Endothelial cell of umbilical vein (primary cell): ENCODE data around the gene LRRC7. TPM values are rescaled to one million over a fixed set of nuclear protein-coding genes. Genes with fewer than 3 reads are reported as not detected.

ENCODE experiments used
- BruUV-seq: library from RNA; stranded (reverse); fragments of 400-500 nt; replicated peaks from 2 replicates; lab custom pipeline; 2021; lab: Mats Ljungman, UMichigan
- CTCF ChIA-PET: fragments of 300-600, 350-600 bp; sonication (Branson Sonifier 250); formaldehyde crosslinking; loops from one replicate; lab custom pipeline; 2021; ENCODE audit warnings: antibody characterized with exemption, inconsistent platforms; lab: Charles Lee
- POLR2A ChIA-PET: fragments of 300-600, 350-600 bp; sonication (Branson Sonifier 250); formaldehyde crosslinking; loops from one replicate; lab custom pipeline; 2021; ENCODE audit warnings: antibody characterized with exemption, inconsistent platforms; lab: Charles Lee
- DNase-seq: peaks from one replicate; pipeline ENCODE4 v3.0.0-alpha.2; 2011; ENCODE audit warnings: low read depth, low spot score
- FAIRE-seq: peaks from 2 replicates; lab custom pipeline; 2011; peaks lifted over from hg19 to GRCh38; lab: Jason Lieb, UNC
- H2AFZ ChIP-seq: 2 replicates; pipeline ENCODE4 v1.6.0; 2012; ENCODE audit warnings: low read depth, low read length, control low read depth, inconsistent platforms
- H3K27ac ChIP-seq: 2 replicates; pipeline ENCODE4 v1.5.1; 2011; ENCODE audit warnings: low read depth, mild to moderate bottlenecking, control low read depth, low read length, moderate library complexity; ENCODE audit not compliant: insufficient read depth
- H3K27me3 ChIP-seq, 2 experiments: 2 replicates each; pipeline versions ENCODE4 v1.6.0 to v1.6.1; 2011; ENCODE audit warnings: low read length in 2 of 2, mixed read lengths in 1 of 2; ENCODE audit not compliant: control insufficient read depth in 2 of 2, insufficient read depth in 2 of 2
- H3K36me3 ChIP-seq, 2 experiments: 2 replicates in 1 of 2; 3 replicates in 1 of 2; pipeline ENCODE4 v1.5.1; 2011; ENCODE audit warnings: low read length in 2 of 2, mild to moderate bottlenecking in 1 of 2, moderate library complexity in 1 of 2; ENCODE audit not compliant: control insufficient read depth in 2 of 2, insufficient read depth in 2 of 2; ENCODE audit errors: extremely low read depth in 1 of 2
- H3K4me1 ChIP-seq: 3 replicates; pipeline ENCODE4 v1.5.1; 2011; ENCODE audit warnings: mild to moderate bottlenecking, low read length; ENCODE audit not compliant: control insufficient read depth, insufficient read depth; ENCODE audit errors: extremely low read depth
- H3K4me2 ChIP-seq: 2 replicates; pipeline ENCODE4 v1.6.1; 2011; ENCODE audit warnings: low read length, control low read depth, mixed read lengths; ENCODE audit not compliant: insufficient read depth
- H3K4me3 ChIP-seq, 3 experiments: fragments of 200-600 bp in 1 of 3; sonication (generic), shearing (Covaris generic) in 1 of 3; replicated peaks in 1 of 3; 2 replicates each; pipeline ENCODE4 v1.5.1; 2011 to 2016; ENCODE audit warnings: control low read depth in 3 of 3, low read length in 3 of 3, mild to moderate bottlenecking in 2 of 3, inconsistent platforms in 1 of 3, low read depth in 1 of 3, moderate library complexity in 1 of 3; ENCODE audit not compliant: insufficient read depth in 1 of 3
- H3K79me2 ChIP-seq: 2 replicates; pipeline ENCODE4 v1.6.0; 2012; ENCODE audit warnings: low read length, inconsistent platforms; ENCODE audit not compliant: control insufficient read depth, insufficient read depth
- H3K9ac ChIP-seq: replicated peaks from 2 replicates; pipeline ENCODE3; 2011; ENCODE audit warnings: low read length, control low read depth; ENCODE audit not compliant: insufficient read depth; ENCODE audit errors: extremely low read depth
- H3K9me1 ChIP-seq: replicated peaks from 3 replicates; pipeline ENCODE4 v1.6.0; 2011; ENCODE audit warnings: mild to moderate bottlenecking, low read length; ENCODE audit not compliant: control insufficient read depth, insufficient read depth; ENCODE audit errors: extremely low read depth
- H3K9me3 ChIP-seq: replicated peaks from 2 replicates; pipeline ENCODE4 v1.5.1; 2012; ENCODE audit warnings: low read length, inconsistent platforms; ENCODE audit not compliant: control insufficient read depth, insufficient read depth
- H4K20me1 ChIP-seq: replicated peaks from 2 replicates; pipeline ENCODE3; 2011; ENCODE audit warnings: mild to moderate bottlenecking, low read length; ENCODE audit not compliant: control insufficient read depth, insufficient read depth; ENCODE audit errors: extremely low read depth
- CTCF ChIP-seq, 2 donors: IDR thresholded peaks; 1 replicate in 1 of 2; 2 replicates in 1 of 2; pipeline ENCODE4 v1.5.1; 2011; ENCODE audit warnings: low read length in 2 of 2, mild to moderate bottlenecking in 2 of 2, moderate library complexity in 2 of 2, control low read depth in 1 of 2, inconsistent platforms in 1 of 2, low read depth in 1 of 2; ENCODE audit not compliant: insufficient read depth in 1 of 2; ENCODE audit errors: extremely low read depth in 1 of 2
- EZH2 ChIP-seq: IDR thresholded peaks from 2 replicates; pipeline ENCODE4 v1.6.1; 2012; ENCODE audit warnings: borderline replicate concordance, low read depth, mild to moderate bottlenecking, moderate library complexity, low read length, inconsistent platforms; ENCODE audit not compliant: severe bottlenecking
- FOS ChIP-seq: IDR thresholded peaks from 2 replicates; pipeline ENCODE4 v1.6.1; 2011; ENCODE audit warnings: mild to moderate bottlenecking, low read length, moderate library complexity, borderline replicate concordance; ENCODE audit not compliant: insufficient read depth
- GATA2 ChIP-seq: IDR thresholded peaks from 2 replicates; pipeline ENCODE4 v1.7.0; 2011; ENCODE audit warnings: low read depth, mild to moderate bottlenecking, moderate library complexity, mixed read lengths, low read length; ENCODE audit not compliant: insufficient read length, insufficient read depth
- JUN ChIP-seq: IDR thresholded peaks from 2 replicates; pipeline ENCODE4 v1.6.1; 2011; ENCODE audit warnings: borderline replicate concordance, low read depth; ENCODE audit not compliant: insufficient read length, insufficient read depth
- MAX ChIP-seq: IDR thresholded peaks from 2 replicates; pipeline ENCODE4 v1.6.1; 2011; ENCODE audit not compliant: insufficient read depth, insufficient read length
- MYC ChIP-seq: IDR thresholded peaks from one replicate; pipeline ENCODE4 v1.6.1; 2011; ENCODE audit warnings: mild to moderate bottlenecking, low read depth, low read length
- POLR2A ChIP-seq: IDR thresholded peaks from 2 replicates; pipeline ENCODE4 v1.6.1; 2012; ENCODE audit warnings: low read depth, mild to moderate bottlenecking, control low read depth, low read length
- POLR2AphosphoS5 ChIP-seq: IDR thresholded peaks from 2 replicates; pipeline ENCODE4 v1.6.1; 2012; ENCODE audit warnings: low read depth, mild to moderate bottlenecking, control low read depth, low read length, moderate library complexity; ENCODE audit not compliant: insufficient read depth
- dilution Hi-C: fragments of 300-500 bp; cut with MboI; formaldehyde crosslinking; loops from one replicate; pipeline ENCODE4 v1.15.0; 2019; ENCODE audit warnings: low sequenced_read_pairs; ENCODE audit not compliant: extremely low pct_ligation_motif_present
- intact Hi-C: fragments of 100-400 bp; cut with micrococcal nuclease; formaldehyde crosslinking; loops from one replicate; pipeline ENCODE4 v1.10.0; 2022
- polyA plus RNA-seq, 4 experiments: library from polyadenylated mRNA; depleted of rRNA in 3 of 4; stranded (reverse) in 3 of 4; unstranded in 1 of 4; fragments of >200 nt; gene quantifications; 2 replicates each; pipeline versions ENCODE4 v1.2.1 to v1.2.3, GENCODE V29; 2011 to 2012; ENCODE audit warnings: missing spikeins in 1 of 4
- total RNA-seq: library from RNA; stranded (reverse); gene quantifications from 2 replicates; pipeline ENCODE4 v1.2.3, GENCODE V29; 2021

The LRRC7 gene
- total and polyA plus RNA-seq, 2 donors (not counting 3 experiments of a cell fraction or from before 2014, with no cell fraction given): 0.11 to 0.58 TPM

- ChIA-PET CTCF (interaction anchor here (1.8 kb wide), 1 partner anchor 9 kb away, joined by 8 read pairs; no protein-coding TSS in a partner anchor), POLR2A (no interaction called here)
- dilution Hi-C loops (no loop called here), intact Hi-C loops (no loop called here)
- no peaks in the 10 kb centered on the region for H3K27me3 ChIP-seq
- no peak overlapping the region for H3K4me3 ChIP-seq
- H3K36me3 ChIP-seq: no peaks in the 10 kb centered on the region
- H3K9me3 ChIP-seq: no peaks in the 10 kb centered on the region
- BruUV-seq: no TSS peak
- no peak overlapping the region for H3K27ac ChIP-seq
- H3K9ac ChIP-seq: no peak overlapping the region
- H3K79me2 ChIP-seq: no peaks in the 10 kb centered on the region
- H3K9me1 ChIP-seq: no peaks in the 10 kb centered on the region
- FAIRE-seq: no peak
- no peaks in the 10 kb centered on the region for H4K20me1 ChIP-seq
- peaks cover 16% of the 10 kb centered on the region for H3K4me1 ChIP-seq
- TF ChIP-seq FOS (no peak), POLR2AphosphoS5 (no peak), GATA2 (no peak), MYC (no peak), EZH2 (no peak), JUN (no peak), MAX (no peak), POLR2A (no peak), CTCF (IDR thresholded peaks at IDR 0.05; ENCODE audit: extremely low read depth in 1 of 2, insufficient read depth in 1 of 2, low read depth in 1 of 2, low read length in 2 of 2) (no peak)
- no peak for DNase-seq
- H2AFZ ChIP-seq: no peak overlapping the region
- no peak overlapping the region for H3K4me2 ChIP-seq
Measured at GRCh38 chr1:69863704-69864103, 296.0 kb downstream of the LRRC7 start.
